K562 (cell line): ENCODE data around the gene NEMF. TPM values are rescaled to one million over a fixed set of nuclear protein-coding genes. Genes with fewer than 3 reads are reported as not detected.

Experiments
- ARID2 ChIP-seq: fragments of 450-650 bp; IDR thresholded peaks from 2 replicates; pipeline ENCODE4 v1.6.1; 2017; ENCODE audit warnings: antibody characterized with exemption, mild to moderate bottlenecking
- CBFA2T3 ChIP-seq: fragments of 450-650 bp; IDR thresholded peaks from 2 replicates; pipeline ENCODE4 v1.6.1; 2017
- DPF2 ChIP-seq: fragments of 450-650 bp; IDR thresholded peaks from 2 replicates; pipeline ENCODE4 v1.6.1; 2016
- EP300 ChIP-seq: IDR thresholded peaks from 2 replicates; pipeline ENCODE4 v1.6.1; 2012; ENCODE audit warnings: low read length, improper control_type of control experiment
- EZH2 ChIP-seq: IDR thresholded peaks from 2 replicates; pipeline ENCODE4 v1.6.1; 2012; ENCODE audit warnings: low read depth, mild to moderate bottlenecking, inconsistent platforms, low read length, borderline replicate concordance
- GATAD2B ChIP-seq: fragments of 450-650 bp; IDR thresholded peaks from 2 replicates; pipeline ENCODE4 v1.6.1; 2017; ENCODE audit warnings: mild to moderate bottlenecking, borderline replicate concordance
- HEY1 ChIP-seq: fragments of 250-450 bp; sonication (Bioruptor Pico); IDR thresholded peaks from 2 replicates; pipeline ENCODE4 v1.5.0; 2020; ENCODE audit warnings: mild to moderate bottlenecking, moderate library complexity, borderline replicate concordance
- MAZ ChIP-seq, 2 experiments: fragments of 450-650 bp in 1 of 2; sonication (generic) in 1 of 2; formaldehyde crosslinking; IDR thresholded peaks in 1 of 2; conservative IDR thresholded peaks in 1 of 2; 2 replicates each; pipeline versions ENCODE4 v1.4.0 to v1.5.0; 2020; ENCODE audit warnings: mild to moderate bottlenecking in 1 of 2, missing genetic modification reagents in 1 of 2
- PCBP2 ChIP-seq: fragments of 200-400 bp; formaldehyde crosslinking; IDR thresholded peaks from 2 replicates; pipeline ENCODE4 v1.6.1; 2018; ENCODE audit warnings: low read length, low read depth, mild to moderate bottlenecking, moderate library complexity; ENCODE audit not compliant: poor library complexity, severe bottlenecking
- PHF8 ChIP-seq: fragments of 200-600 bp; sonication (generic); IDR thresholded peaks from 2 replicates; pipeline ENCODE4 v1.6.1; 2012; ENCODE audit warnings: mixed run types, mild to moderate bottlenecking, inconsistent platforms, low read length, moderate library complexity, borderline replicate concordance
- RAD21 ChIP-seq, 2 experiments: fragments of 250-450 bp in 1 of 2; fragments of 450-650 bp in 1 of 2; sonication (Bioruptor Pico) in 1 of 2; formaldehyde crosslinking in 1 of 2; IDR thresholded peaks in 1 of 2; conservative IDR thresholded peaks in 1 of 2; 2 replicates each; pipeline versions ENCODE4 v1.4.0 to v1.8.0; 2020 to 2022; ENCODE audit warnings: mild to moderate bottlenecking in 2 of 2, moderate library complexity in 1 of 2
- ZC3H4 ChIP-seq: sonication (generic); formaldehyde crosslinking; IDR thresholded peaks from 2 replicates; pipeline ENCODE4 v1.9.0; 2021; ENCODE audit warnings: missing genetic modification reagents, borderline replicate concordance
- ZNF444 ChIP-seq: fragments of 250-450 bp; sonication (Bioruptor Pico); IDR thresholded peaks from 2 replicates; pipeline ENCODE4 v1.4.0; 2020; ENCODE audit warnings: mild to moderate bottlenecking, moderate library complexity
- ZNF507 ChIP-seq: conservative IDR thresholded peaks from 2 replicates; pipeline ENCODE4 v1.6.1; 2017; ENCODE audit warnings: missing genetic modification characterization, missing compliant biosample characterization
- polyA plus RNA-seq, 8 experiments: library from polyadenylated mRNA; depleted of rRNA in 4 of 8; stranded (reverse) in 5 of 8; unstranded in 3 of 8; fragments of >200 nt; fragmentation: Nextera tagmentation in 2 of 8; fragmentation: Illumina TruSeq in 1 of 8; extraction: Ambion mirVana in 2 of 8; extraction: Trizol in 1 of 8; gene quantifications; 2 replicates each; pipeline versions ENCODE4 v1.2.1 to v1.2.3, GENCODE V29; 2011 to 2014; ENCODE audit warnings: inconsistent platforms in 1 of 8, missing spikeins in 1 of 8
- total RNA-seq, 7 experiments: library from RNA; depleted of rRNA in 6 of 7; stranded (reverse); fragments of >200 nt in 6 of 7; fragmentation: Illumina TruSeq in 2 of 7; extraction: Trizol in 2 of 7; gene quantifications; 2 replicates each; pipeline versions ENCODE4 v1.2.1 to v1.2.3, GENCODE V29; 2011 to 2021; ENCODE audit warnings: low replicate concordance in 1 of 7
- TF ChIP-seq, protein P1 (sequence below), 2 experiments: fragments of 450-650 bp; formaldehyde crosslinking in 1 of 2; IDR thresholded peaks; 2 replicates each; pipeline versions ENCODE4 v1.4.0 to v1.6.1; 2014 to 2020; ENCODE audit warnings: mild to moderate bottlenecking in 2 of 2, borderline replicate concordance in 1 of 2, low read depth in 1 of 2
- TF ChIP-seq, protein P2 (sequence below): fragments of 250-450 bp; sonication (Bioruptor Pico); IDR thresholded peaks from 2 replicates; pipeline ENCODE4 v1.4.0; 2020; ENCODE audit warnings: mild to moderate bottlenecking, moderate library complexity
- TF ChIP-seq, protein P3 (sequence below), 2 experiments: fragments of 450-650 bp in 1 of 2; sonication (generic) in 1 of 2; formaldehyde crosslinking; conservative IDR thresholded peaks; 2 replicates each; pipeline versions ENCODE4 v1.4.0 to v1.8.1; 2020 to 2022; ENCODE audit warnings: mild to moderate bottlenecking in 1 of 2, missing genetic modification reagents in 1 of 2

Gene NEMF
- total and polyA plus RNA-seq, 9 of the 15 experiments (the other 6 are each of a cell fraction or from before 2014, with no cell fraction given): 38.8 to 94.4 (median 61.0) TPM

DNA sequence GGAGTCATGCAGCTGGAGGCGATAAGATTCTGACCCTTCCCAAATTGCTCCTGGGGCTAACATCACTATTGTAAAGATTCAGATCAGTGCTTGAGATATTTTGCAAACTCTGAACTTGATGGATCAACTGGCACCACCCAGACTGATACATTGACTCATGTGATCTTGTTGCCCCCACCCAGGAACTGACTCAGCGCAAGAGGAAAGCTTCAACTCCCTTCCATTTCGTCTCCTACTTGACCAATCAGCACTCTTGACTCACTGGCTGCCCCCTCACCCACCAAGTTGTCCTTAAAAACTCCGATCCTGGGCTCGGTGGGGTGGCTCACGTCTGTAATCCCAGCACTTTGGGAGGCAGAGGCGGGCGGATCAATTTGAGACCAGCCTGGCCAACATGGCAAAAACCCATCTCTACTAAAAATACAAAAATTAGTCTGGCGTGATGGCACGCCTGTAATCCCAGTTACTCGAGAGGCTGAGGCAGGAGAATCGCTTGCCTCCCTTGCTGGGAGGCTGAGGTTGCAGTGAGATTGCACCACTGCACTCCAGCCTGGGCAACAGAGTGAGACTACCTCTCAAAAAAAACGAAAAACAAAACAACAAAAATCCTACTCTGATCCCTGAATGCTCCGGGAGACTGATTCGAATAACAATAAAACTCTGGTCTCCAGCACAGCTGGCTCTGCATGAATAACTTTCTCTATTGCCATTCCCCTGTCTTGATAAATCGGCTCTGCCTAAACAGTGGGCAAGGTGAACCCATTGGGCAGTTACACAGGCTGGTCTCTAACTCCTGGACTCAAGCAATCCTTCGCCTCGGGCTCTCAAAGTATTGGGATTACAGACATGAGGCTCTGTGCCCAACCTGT lies 30.5 kb upstream of the NEMF start (continued):
- TF ChIP-seq, protein P1, sequence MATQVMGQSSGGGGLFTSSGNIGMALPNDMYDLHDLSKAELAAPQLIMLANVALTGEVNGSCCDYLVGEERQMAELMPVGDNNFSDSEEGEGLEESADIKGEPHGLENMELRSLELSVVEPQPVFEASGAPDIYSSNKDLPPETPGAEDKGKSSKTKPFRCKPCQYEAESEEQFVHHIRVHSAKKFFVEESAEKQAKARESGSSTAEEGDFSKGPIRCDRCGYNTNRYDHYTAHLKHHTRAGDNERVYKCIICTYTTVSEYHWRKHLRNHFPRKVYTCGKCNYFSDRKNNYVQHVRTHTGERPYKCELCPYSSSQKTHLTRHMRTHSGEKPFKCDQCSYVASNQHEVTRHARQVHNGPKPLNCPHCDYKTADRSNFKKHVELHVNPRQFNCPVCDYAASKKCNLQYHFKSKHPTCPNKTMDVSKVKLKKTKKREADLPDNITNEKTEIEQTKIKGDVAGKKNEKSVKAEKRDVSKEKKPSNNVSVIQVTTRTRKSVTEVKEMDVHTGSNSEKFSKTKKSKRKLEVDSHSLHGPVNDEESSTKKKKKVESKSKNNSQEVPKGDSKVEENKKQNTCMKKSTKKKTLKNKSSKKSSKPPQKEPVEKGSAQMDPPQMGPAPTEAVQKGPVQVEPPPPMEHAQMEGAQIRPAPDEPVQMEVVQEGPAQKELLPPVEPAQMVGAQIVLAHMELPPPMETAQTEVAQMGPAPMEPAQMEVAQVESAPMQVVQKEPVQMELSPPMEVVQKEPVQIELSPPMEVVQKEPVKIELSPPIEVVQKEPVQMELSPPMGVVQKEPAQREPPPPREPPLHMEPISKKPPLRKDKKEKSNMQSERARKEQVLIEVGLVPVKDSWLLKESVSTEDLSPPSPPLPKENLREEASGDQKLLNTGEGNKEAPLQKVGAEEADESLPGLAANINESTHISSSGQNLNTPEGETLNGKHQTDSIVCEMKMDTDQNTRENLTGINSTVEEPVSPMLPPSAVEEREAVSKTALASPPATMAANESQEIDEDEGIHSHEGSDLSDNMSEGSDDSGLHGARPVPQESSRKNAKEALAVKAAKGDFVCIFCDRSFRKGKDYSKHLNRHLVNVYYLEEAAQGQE (IDR thresholded peaks at IDR 0.05; ENCODE audit: borderline replicate concordance): no peak
- TF ChIP-seq, protein P1 (CRISPR knock-in tag; IDR thresholded peaks at IDR 0.05; ENCODE audit: low read depth): no peak
- TF ChIP-seq CBFA2T3 (peak; percentile 32; the same call in 1 of the 2 replicates), ZC3H4 (CRISPR knock-in tag) (no peak), EP300 (peak; percentile 5; the same call in 1 of the 2 replicates), MAZ (CRISPR knock-in tag; conservative IDR thresholded peaks at IDR 0.05 in 1 of 2, IDR thresholded peaks at IDR 0.05 in 1 of 2) (no peak), EZH2 (no peak), PCBP2 (no peak), ARID2 (no peak), DPF2 (peak; percentile 50), GATAD2B (no peak), ZNF444 (no peak), RAD21 (CRISPR knock-in tag; conservative IDR thresholded peaks at IDR 0.05 in 1 of 2, IDR thresholded peaks at IDR 0.05 in 1 of 2) (no peak), PHF8 (no peak), ZNF507 (tag) (no peak), HEY1 (CRISPR knock-in tag) (no peak)
- TF ChIP-seq, protein P2, sequence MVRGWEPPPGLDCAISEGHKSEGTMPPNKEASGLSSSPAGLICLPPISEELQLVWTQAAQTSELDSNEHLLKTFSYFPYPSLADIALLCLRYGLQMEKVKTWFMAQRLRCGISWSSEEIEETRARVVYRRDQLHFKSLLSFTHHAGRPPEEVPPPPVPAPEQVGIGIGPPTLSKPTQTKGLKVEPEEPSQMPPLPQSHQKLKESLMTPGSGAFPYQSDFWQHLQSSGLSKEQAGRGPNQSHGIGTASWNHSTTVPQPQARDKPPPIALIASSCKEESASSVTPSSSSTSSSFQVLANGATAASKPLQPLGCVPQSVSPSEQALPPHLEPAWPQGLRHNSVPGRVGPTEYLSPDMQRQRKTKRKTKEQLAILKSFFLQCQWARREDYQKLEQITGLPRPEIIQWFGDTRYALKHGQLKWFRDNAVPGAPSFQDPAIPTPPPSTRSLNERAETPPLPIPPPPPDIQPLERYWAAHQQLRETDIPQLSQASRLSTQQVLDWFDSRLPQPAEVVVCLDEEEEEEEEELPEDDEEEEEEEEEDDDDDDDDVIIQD: no peak
- TF ChIP-seq, protein P3, sequence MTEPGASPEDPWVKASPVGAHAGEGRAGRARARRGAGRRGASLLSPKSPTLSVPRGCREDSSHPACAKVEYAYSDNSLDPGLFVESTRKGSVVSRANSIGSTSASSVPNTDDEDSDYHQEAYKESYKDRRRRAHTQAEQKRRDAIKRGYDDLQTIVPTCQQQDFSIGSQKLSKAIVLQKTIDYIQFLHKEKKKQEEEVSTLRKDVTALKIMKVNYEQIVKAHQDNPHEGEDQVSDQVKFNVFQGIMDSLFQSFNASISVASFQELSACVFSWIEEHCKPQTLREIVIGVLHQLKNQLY (CRISPR knock-in tag; conservative IDR thresholded peaks at IDR 0.05): no peak
